Activated naive CD8-positive, alpha-beta T cell treated with anti-CD3 and anti-CD28 coated beads for 36 hours (primary cell): Measurements from ENCODE around the gene TEDC2. TPM values are rescaled to one million over a fixed set of nuclear protein-coding genes. Genes with fewer than 3 reads are reported as not detected.

ENCODE experiments used
- DNase-seq: peaks from one replicate; pipeline ENCODE4 v3.0.0; 2021
- H3K27ac Mint-ChIP-seq: one replicate; pipeline ENCODE4 v1.8.0; 2022; ENCODE audit warnings: mild to moderate bottlenecking, moderate library complexity, mixed read lengths
- H3K27me3 Mint-ChIP-seq: one replicate; pipeline ENCODE4 v1.8.0; 2022; ENCODE audit warnings: mild to moderate bottlenecking, mixed read lengths
- H3K36me3 Mint-ChIP-seq: one replicate; pipeline ENCODE4 v1.8.0; 2021; ENCODE audit warnings: mild to moderate bottlenecking, mixed read lengths
- H3K4me1 Mint-ChIP-seq: one replicate; pipeline ENCODE4 v1.8.0; 2021; ENCODE audit warnings: mixed read lengths
- H3K4me3 Mint-ChIP-seq: one replicate; pipeline ENCODE4 v1.8.0; 2022; ENCODE audit warnings: mild to moderate bottlenecking, moderate library complexity, mixed read lengths
- H3K9me3 Mint-ChIP-seq: one replicate; pipeline ENCODE4 v1.8.0; 2022; ENCODE audit warnings: mixed read lengths
- total RNA-seq, 2 experiments: library from RNA; stranded (reverse); gene quantifications; one replicate each; pipeline ENCODE4 v1.2.3, GENCODE V29; 2021

TEDC2 gene
- total RNA-seq, 2 experiments from 2014 or later = 24.0 to 26.5 TPM

- H3K36me3 Mint-ChIP-seq = peaks cover 21% of the 10 kb centered on the region
- peak within 1 kb of the TSS; percentile 96 for H3K4me3 Mint-ChIP-seq
- H3K4me1 Mint-ChIP-seq = peaks cover 46% of the 10 kb centered on the region
- peak; percentile 93 for DNase-seq
- peak within 1 kb of the TSS; percentile 93 for H3K27ac Mint-ChIP-seq
- H3K27me3 Mint-ChIP-seq = no peaks in the 10 kb centered on the region
- H3K9me3 Mint-ChIP-seq = no peaks in the 10 kb centered on the region
Measured at GRCh38 chr16:2513405-2514332, 53.8 kb downstream of the TEDC2 start, which contains the start of gene ATP6V0C. Gene ATP6V0C (plus strand): TSS chr16:2513952. CDS start chr16:2514104, 152 bp downstream.

Other genes starting within 250 kb of the TEDC2 start
- 1 to 10 TPM; 2.3 to 6.4 TPM for gene BRICD5, start 249.2 kb upstream of the TEDC2 start, total RNA-seq
- gene PGP, start 245.3 kb upstream of the TEDC2 start, total RNA-seq = 10 to 100 TPM; 24.2 to 24.5 TPM
- gene E4F1, start 236.5 kb upstream of the TEDC2 start, total RNA-seq = 10 to 100 TPM; 23.0 to 24.1 TPM
- under 1 TPM; 0.87 to 0.92 TPM for gene DNASE1L2, start 223.7 kb upstream of the TEDC2 start, total RNA-seq
- 10 to 100 TPM; 27.5 to 30.0 TPM for gene ECI1, start 208.5 kb upstream of the TEDC2 start, total RNA-seq
- gene RNPS1, start 192.0 kb upstream of the TEDC2 start, total RNA-seq = 100 to 1,000 TPM; 403 to 415 TPM
- gene ABCA3, start 119.4 kb upstream of the TEDC2 start, total RNA-seq = 1 to 10 TPM; 3.5 to 4.0 TPM
- gene CCNF, start 30.7 kb upstream of the TEDC2 start, total RNA-seq = 10 to 100 TPM; 38.3 to 38.8 TPM
- gene NTN3, start 11.2 kb downstream of the TEDC2 start, total RNA-seq = not detected
- 10 to 100 TPM; 21.1 to 23.0 TPM for gene TBC1D24, start 15.0 kb downstream of the TEDC2 start, total RNA-seq
- 100 to 1,000 TPM; 124 to 125 TPM for gene ATP6V0C, start 53.8 kb downstream of the TEDC2 start, total RNA-seq
- 10 to 100 TPM; 34.6 to 35.4 TPM for gene AMDHD2, start 60.3 kb downstream of the TEDC2 start, total RNA-seq
- not detected for gene CEMP1, start 71.3 kb downstream of the TEDC2 start, total RNA-seq
- gene PDPK1, start 77.9 kb downstream of the TEDC2 start, total RNA-seq = 10 to 100 TPM; 36.5 to 42.2 TPM
- 10 to 100 TPM; 29.2 to 29.3 TPM for gene KCTD5, start 222.4 kb downstream of the TEDC2 start, total RNA-seq